Cardiac muscle cell (in vitro differentiated cells and primary cell): ENCODE measurements around the gene FANCE. TPM values are rescaled to one million over a fixed set of nuclear protein-coding genes. Genes with fewer than 3 reads are reported as not detected.
"Not testable (repeated sequence)": the region's sequence is repeated elsewhere in the genome, so short reads cannot be mapped to it uniquely, and the experiment has no call there.

Experiments
- DNase-seq, 2 donors: peaks; one replicate each; pipeline versions ENCODE4 v3.0.0 to v3.0.0-alpha.2; 2010 to 2017; ENCODE audit warnings: low read depth in 1 of 2, low spot score in 1 of 2
- H3K27ac ChIP-seq: fragments of 200-600 bp; sonication (generic); 2 replicates; pipeline ENCODE4 v1.5.1; 2016
- H3K27me3 ChIP-seq: fragments of 200-600 bp; sonication (generic); 2 replicates; pipeline ENCODE4 v1.6.0; 2016; ENCODE audit warnings: control low read depth
- H3K36me3 ChIP-seq: fragments of 200-600 bp; sonication (generic); 2 replicates; pipeline ENCODE4 v1.5.1; 2016; ENCODE audit warnings: control low read depth
- H3K4me1 ChIP-seq: fragments of 200-600 bp; sonication (generic); 2 replicates; pipeline ENCODE4 v1.8.1; 2017; ENCODE audit warnings: low read depth, mild to moderate bottlenecking, mixed run types
- H3K4me3 ChIP-seq: fragments of 200-600 bp; sonication (generic); 2 replicates; pipeline ENCODE4 v1.5.1; 2016; ENCODE audit warnings: mild to moderate bottlenecking
- H3K9me3 ChIP-seq: fragments of 200-600 bp; sonication (generic); 2 replicates; pipeline ENCODE4 v1.5.1; 2017; ENCODE audit warnings: low read depth, mild to moderate bottlenecking, control low read depth
- CTCF ChIP-seq: IDR thresholded peaks from 2 replicates; pipeline ENCODE4 v1.5.1; 2012; ENCODE audit warnings: low read depth, mild to moderate bottlenecking, low read length
- polyA plus RNA-seq: library from polyadenylated mRNA; unstranded; fragments of >200 nt; fragmentation: Nextera tagmentation; extraction: Ambion mirVana; gene quantifications from 2 replicates; pipeline ENCODE4 v1.2.1, GENCODE V29; 2016
- total RNA-seq: library from RNA; depleted of rRNA; stranded (reverse); fragments of >200 nt; gene quantifications from 2 replicates; pipeline ENCODE4 v1.2.3, GENCODE V29; 2016

Gene FANCE
- total and polyA plus RNA-seq, 2 experiments from 2014 or later = 19.4 to 28.1 TPM

- Histone ChIP-seq H3K36me3 (no peaks in the 10 kb centered on the region), H3K27me3 (no peaks in the 10 kb centered on the region), H3K4me1 (peaks cover 9% of the 10 kb centered on the region), H3K4me3 (no peak overlapping the region), H3K9me3 (no peaks in the 10 kb centered on the region), H3K27ac (no peak overlapping the region)
- DNase-seq = no peak
- no peak for TF ChIP-seq CTCF
Observed at GRCh38 chr6:35510916-35511561, 58.9 kb downstream of the FANCE start.

DNA sequence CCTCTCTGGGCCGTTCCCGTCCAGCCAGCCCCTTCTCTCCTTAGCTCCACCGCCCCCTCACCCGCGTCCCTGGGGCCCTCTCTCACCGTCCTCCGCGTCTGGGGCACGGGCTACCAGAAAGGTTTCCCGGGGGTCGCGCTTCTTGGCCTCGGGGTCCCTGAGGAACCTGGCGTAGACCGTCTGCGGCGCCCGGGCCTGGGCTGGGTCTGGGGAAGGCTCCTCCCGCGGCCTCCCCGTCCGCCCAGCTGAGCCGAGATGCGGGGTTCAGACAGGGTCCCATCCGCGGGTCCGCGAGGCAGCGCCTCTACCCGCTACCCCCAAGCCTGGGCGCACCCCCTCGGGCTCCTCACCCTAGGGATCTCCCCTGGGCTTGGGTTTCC lies 59.4 kb downstream of the FANCE start:
- H3K27me3 ChIP-seq = no peaks in the 10 kb centered on the region
- DNase-seq = no peak
- no peaks in the 10 kb centered on the region for H3K9me3 ChIP-seq
- no peaks in the 10 kb centered on the region for H3K36me3 ChIP-seq
- no peak overlapping the region for H3K27ac ChIP-seq
- peaks cover 9% of the 10 kb centered on the region for H3K4me1 ChIP-seq
- no peak overlapping the region for H3K4me3 ChIP-seq
- TF ChIP-seq CTCF = no peak

- no peak overlapping the region for H3K27ac ChIP-seq
- no peak overlapping the region for H3K4me3 ChIP-seq
- H3K4me1 ChIP-seq = peaks cover 9% of the 10 kb centered on the region
- no peak for DNase-seq
- no peaks in the 10 kb centered on the region for H3K36me3 ChIP-seq
- no peaks in the 10 kb centered on the region for H3K9me3 ChIP-seq
- H3K27me3 ChIP-seq = no peaks in the 10 kb centered on the region
- TF ChIP-seq CTCF = no peak
Observed at GRCh38 chr6:35512006-35512405, 59.9 kb downstream of the FANCE start.

- peaks cover 9% of the 10 kb centered on the region for H3K4me1 ChIP-seq
- no peak within 1 kb of the TSS for H3K4me3 ChIP-seq
- no peak for DNase-seq
- H3K9me3 ChIP-seq = no peaks in the 10 kb centered on the region
- TF ChIP-seq CTCF = no peak
- H3K27ac ChIP-seq = no peak within 1 kb of the TSS
- no peaks in the 10 kb centered on the region for H3K36me3 ChIP-seq
- no peaks in the 10 kb centered on the region for H3K27me3 ChIP-seq
Observed at GRCh38 chr6:35512740-35513139, 60.6 kb downstream of the FANCE start, which contains the start of gene TULP1. TSS of gene TULP1 (minus strand) at chr6:35512896. CDS start at chr6:35512858, 38 bp downstream.

GRCh38 chr6:35514587-35514986 lies 62.4 kb downstream of the FANCE start:
- no peaks in the 10 kb centered on the region for H3K9me3 ChIP-seq
- no peak for TF ChIP-seq CTCF
- H3K4me1 ChIP-seq = peaks cover 9% of the 10 kb centered on the region
- DNase-seq = no peak
- no peak overlapping the region for H3K4me3 ChIP-seq
- no peaks in the 10 kb centered on the region for H3K27me3 ChIP-seq
- no peak overlapping the region for H3K27ac ChIP-seq
- H3K36me3 ChIP-seq = no peaks in the 10 kb centered on the region

DNA sequence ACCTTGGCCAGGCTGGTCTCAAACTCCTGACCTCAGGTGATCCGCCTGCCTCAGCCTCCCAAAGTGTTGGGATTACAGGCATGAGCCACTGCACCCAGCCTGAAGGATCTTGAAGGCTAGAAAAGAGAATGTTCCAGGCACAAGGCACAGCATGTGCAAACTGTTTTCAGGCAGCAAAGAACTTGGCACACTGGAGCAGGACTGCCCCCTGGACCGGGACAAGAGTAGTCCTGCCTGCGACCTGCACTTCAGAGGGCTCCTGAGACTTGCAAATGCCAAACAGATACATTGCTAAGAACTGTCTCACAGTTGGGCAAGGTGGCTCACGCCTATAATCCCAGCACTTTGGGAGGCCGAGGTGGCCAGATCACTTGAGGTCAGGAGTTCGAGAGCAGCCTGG lies 63.8 kb downstream of the FANCE start:
- not testable (repeated sequence) for H3K4me1 ChIP-seq, H3K27ac ChIP-seq, DNase-seq

More for the DNA sequence above, 63.8 kb downstream of the FANCE start:
- not testable (repeated sequence) for H3K27me3 ChIP-seq, H3K36me3 ChIP-seq, H3K4me3 ChIP-seq, H3K9me3 ChIP-seq

Other genes with a start within 250 kb of the FANCE start
- gene SCUBE3, start 238.4 kb upstream of the FANCE start, total RNA-seq = 74.9 and 78.7 TPM in 2 replicates
- 78.2 and 81.8 TPM in 2 replicates for gene SCUBE3, start 238.4 kb upstream of the FANCE start, polyA plus RNA-seq
- gene ZNF76, start 192.6 kb upstream of the FANCE start, total RNA-seq = 26.3 and 46.2 TPM in 2 replicates
- 59.6 and 67.5 TPM in 2 replicates for gene ZNF76, start 192.6 kb upstream of the FANCE start, polyA plus RNA-seq
- gene DEF6, start 154.5 kb upstream of the FANCE start, total RNA-seq = 3.0 and 9.2 TPM in 2 replicates
- 2.3 and 5.7 TPM in 2 replicates for gene DEF6, start 154.5 kb upstream of the FANCE start, polyA plus RNA-seq
- gene PPARD, start 109.8 kb upstream of the FANCE start, total RNA-seq = 17.1 and 21.7 TPM in 2 replicates
- gene PPARD, start 109.8 kb upstream of the FANCE start, polyA plus RNA-seq = 28.6 and 34.0 TPM in 2 replicates
- 1,095 and 1,320 TPM in 2 replicates for gene RPL10A, start 16.1 kb downstream of the FANCE start, total RNA-seq
- 390 and 521 TPM in 2 replicates for gene RPL10A, start 16.1 kb downstream of the FANCE start, polyA plus RNA-seq
- 65.2 and 98.6 TPM in 2 replicates for gene TEAD3, start 44.7 kb downstream of the FANCE start, total RNA-seq
- gene TEAD3, start 44.7 kb downstream of the FANCE start, polyA plus RNA-seq = 64.0 and 78.3 TPM in 2 replicates
- gene TULP1, start 60.6 kb downstream of the FANCE start, total RNA-seq = 4.8 and 5.2 TPM in 2 replicates
- gene TULP1, start 60.6 kb downstream of the FANCE start, polyA plus RNA-seq = 0.92 and 5.9 TPM in 2 replicates
- gene FKBP5, start 236.6 kb downstream of the FANCE start, total RNA-seq = 20.5 and 32.4 TPM in 2 replicates
- gene FKBP5, start 236.6 kb downstream of the FANCE start, polyA plus RNA-seq = 53.0 and 89.7 TPM in 2 replicates